ENCODE results near the gene UIMC1. TPM values are rescaled to one million over a fixed set of nuclear protein-coding genes. Genes with fewer than 3 reads are reported as not detected.
A peak's percentile ranks its signal among the peaks of the same experiment; 100 is the strongest.
"Not testable (repeated sequence)": the region's sequence is repeated elsewhere in the genome, so short reads cannot be mapped to it uniquely, and the experiment has no call there.

The UIMC1 gene
- total RNA-seq, 1 donor from 2014 or later, result 34.2 TPM

GRCh38 chr5:176998828-176999227, 7.8 kb downstream of the UIMC1 start:
- H3K27ac Mint-ChIP-seq (ENCODE audit: unreplicated experiment), result no peak overlapping the region
- TF ChIP-seq CTCF (IDR thresholded peaks at IDR 0.05), result no peak
- H3K27me3 Mint-ChIP-seq (ENCODE audit: low read depth), result no peaks in the 10 kb centered on the region
- H3K36me3 Mint-ChIP-seq (ENCODE audit: low read depth), result no peaks in the 10 kb centered on the region
- DNase-seq (ENCODE audit: low spot score), result no peak
- peaks cover 4% of the 10 kb centered on the region for H3K9me3 Mint-ChIP-seq (ENCODE audit: low read depth)
- H3K4me1 Mint-ChIP-seq (ENCODE audit: low read depth), result peaks cover 32% of the 10 kb centered on the region
- H3K4me3 Mint-ChIP-seq (ENCODE audit: unreplicated experiment), result no peak overlapping the region

- H3K4me1 Mint-ChIP-seq (ENCODE audit: low read depth), result peaks cover 28% of the 10 kb centered on the region
- H3K27ac Mint-ChIP-seq (ENCODE audit: unreplicated experiment), result peak overlapping the region; percentile 71
- H3K4me3 Mint-ChIP-seq (ENCODE audit: unreplicated experiment), result no peak overlapping the region
- H3K36me3 Mint-ChIP-seq (ENCODE audit: low read depth), result no peaks in the 10 kb centered on the region
- no peak for TF ChIP-seq CTCF (IDR thresholded peaks at IDR 0.05)
- H3K27me3 Mint-ChIP-seq (ENCODE audit: low read depth), result no peaks in the 10 kb centered on the region
- H3K9me3 Mint-ChIP-seq (ENCODE audit: low read depth), result peaks cover 4% of the 10 kb centered on the region
- DNase-seq (ENCODE audit: low spot score), result no peak
These were observed 9.8 kb downstream of the UIMC1 start for GRCh38 chr5:176996780-176997179.

- Mint-ChIP-seq H3K36me3 (ENCODE audit: low read depth) (no peaks in the 10 kb centered on the region), H3K4me3 (ENCODE audit: unreplicated experiment) (no peak overlapping the region), H3K9me3 (ENCODE audit: low read depth) (peaks cover 4% of the 10 kb centered on the region), H3K27me3 (ENCODE audit: low read depth) (no peaks in the 10 kb centered on the region), H3K27ac (ENCODE audit: unreplicated experiment) (peak overlapping the region; percentile 71), H3K4me1 (ENCODE audit: low read depth) (peaks cover 28% of the 10 kb centered on the region)
- no peak for TF ChIP-seq CTCF (IDR thresholded peaks at IDR 0.05)
- DNase-seq (ENCODE audit: low spot score), result no peak
These were observed 10.4 kb downstream of the UIMC1 start for GRCh38 chr5:176995896-176996767.

- Mint-ChIP-seq H3K27ac (ENCODE audit: unreplicated experiment) (peak overlapping the region; percentile 54), H3K27me3 (ENCODE audit: low read depth) (no peaks in the 10 kb centered on the region), H3K4me1 (ENCODE audit: low read depth) (peaks cover 28% of the 10 kb centered on the region), H3K4me3 (ENCODE audit: unreplicated experiment) (no peak overlapping the region), H3K36me3 (ENCODE audit: low read depth) (no peaks in the 10 kb centered on the region), H3K9me3 (ENCODE audit: low read depth) (peaks cover 4% of the 10 kb centered on the region)
- DNase-seq (ENCODE audit: low spot score), result no peak
- TF ChIP-seq CTCF (IDR thresholded peaks at IDR 0.05), result no peak
These were observed 11.5 kb downstream of the UIMC1 start for GRCh38 chr5:176995122-176995490.

- Mint-ChIP-seq H3K27ac (ENCODE audit: unreplicated experiment) (peak overlapping the region; percentile 70), H3K9me3 (ENCODE audit: low read depth) (peaks cover 4% of the 10 kb centered on the region), H3K4me1 (ENCODE audit: low read depth) (peaks cover 28% of the 10 kb centered on the region), H3K36me3 (ENCODE audit: low read depth) (no peaks in the 10 kb centered on the region), H3K27me3 (ENCODE audit: low read depth) (no peaks in the 10 kb centered on the region), H3K4me3 (ENCODE audit: unreplicated experiment) (no peak overlapping the region)
- TF ChIP-seq CTCF (IDR thresholded peaks at IDR 0.05), result no peak
- DNase-seq (ENCODE audit: low spot score), result no peak
These were observed 12.0 kb downstream of the UIMC1 start for GRCh38 chr5:176994460-176995121.

- peaks cover 31% of the 10 kb centered on the region for H3K4me1 Mint-ChIP-seq (ENCODE audit: low read depth)
- H3K4me3 Mint-ChIP-seq (ENCODE audit: unreplicated experiment); H3K9me3 Mint-ChIP-seq (ENCODE audit: low read depth); H3K27ac Mint-ChIP-seq (ENCODE audit: unreplicated experiment); H3K27me3 Mint-ChIP-seq (ENCODE audit: low read depth); DNase-seq (ENCODE audit: low spot score); H3K36me3 Mint-ChIP-seq (ENCODE audit: low read depth): not testable (repeated sequence)
These were observed 13.5 kb downstream of the UIMC1 start for GRCh38 chr5:176993081-176993480.

Data from chondrocyte (in vitro differentiated cells).